IMR-90 (cell line): ENCODE data around the gene KRT74.

Experiments used
- CEBPB ChIP-seq: IDR thresholded peaks from 2 replicates; pipeline ENCODE4 v1.6.1; 2012; ENCODE audit warnings: low read depth, low read length, improper control_type of control experiment
- FOS ChIP-seq: fragments of 150-350 bp; IDR thresholded peaks from 2 replicates; pipeline ENCODE4 v1.6.1; 2016; ENCODE audit warnings: low read depth, low read length
- POLR2A ChIP-seq: IDR thresholded peaks from 2 replicates; pipeline ENCODE4 v1.6.1; 2012; ENCODE audit warnings: mild to moderate bottlenecking, low read depth, low read length
- RAD21 ChIP-seq: IDR thresholded peaks from 2 replicates; pipeline ENCODE4 v1.6.1; 2012; ENCODE audit warnings: low read length, improper control_type of control experiment
- TF ChIP-seq, protein P1 (sequence below): conservative IDR thresholded peaks from 2 replicates; pipeline ENCODE4 v1.5.1; 2012; ENCODE audit warnings: mild to moderate bottlenecking, low read depth, low read length, improper control_type of control experiment

- TF ChIP-seq, protein P1, sequence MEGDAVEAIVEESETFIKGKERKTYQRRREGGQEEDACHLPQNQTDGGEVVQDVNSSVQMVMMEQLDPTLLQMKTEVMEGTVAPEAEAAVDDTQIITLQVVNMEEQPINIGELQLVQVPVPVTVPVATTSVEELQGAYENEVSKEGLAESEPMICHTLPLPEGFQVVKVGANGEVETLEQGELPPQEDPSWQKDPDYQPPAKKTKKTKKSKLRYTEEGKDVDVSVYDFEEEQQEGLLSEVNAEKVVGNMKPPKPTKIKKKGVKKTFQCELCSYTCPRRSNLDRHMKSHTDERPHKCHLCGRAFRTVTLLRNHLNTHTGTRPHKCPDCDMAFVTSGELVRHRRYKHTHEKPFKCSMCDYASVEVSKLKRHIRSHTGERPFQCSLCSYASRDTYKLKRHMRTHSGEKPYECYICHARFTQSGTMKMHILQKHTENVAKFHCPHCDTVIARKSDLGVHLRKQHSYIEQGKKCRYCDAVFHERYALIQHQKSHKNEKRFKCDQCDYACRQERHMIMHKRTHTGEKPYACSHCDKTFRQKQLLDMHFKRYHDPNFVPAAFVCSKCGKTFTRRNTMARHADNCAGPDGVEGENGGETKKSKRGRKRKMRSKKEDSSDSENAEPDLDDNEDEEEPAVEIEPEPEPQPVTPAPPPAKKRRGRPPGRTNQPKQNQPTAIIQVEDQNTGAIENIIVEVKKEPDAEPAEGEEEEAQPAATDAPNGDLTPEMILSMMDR: no peak
- TF ChIP-seq RAD21 (no peak), POLR2A (no peak), FOS (no peak), CEBPB (no peak)
Measured at GRCh38 chr12:52526511-52526951, 47.1 kb downstream of the KRT74 start.
